H9 (cell line): ENCODE measurements around the gene SFXN5. TPM values are rescaled to one million over a fixed set of nuclear protein-coding genes. Genes with fewer than 3 reads are reported as not detected.

Experiments
- DNase-seq: peaks from one replicate; pipeline ENCODE4 v3.0.0-alpha.2; 2017
- H2AFZ ChIP-seq: one replicate; pipeline ENCODE4 v1.6.1; 2013; ENCODE audit warnings: mild to moderate bottlenecking, low read length, control low read depth, moderate library complexity
- H2AK5ac ChIP-seq: 2 replicates; pipeline ENCODE4 v1.6.1; 2013; ENCODE audit warnings: low read length, control low read depth, mixed read lengths; ENCODE audit not compliant: insufficient read length
- H2BK120ac ChIP-seq: one replicate; pipeline ENCODE4 v1.6.1; 2013; ENCODE audit warnings: low read depth, mild to moderate bottlenecking, low read length, control low read depth, inconsistent platforms; ENCODE audit not compliant: poor library complexity, severe bottlenecking
- H2BK12ac ChIP-seq: 2 replicates; pipeline ENCODE4 v1.6.1; 2013; ENCODE audit warnings: low read length, control low read depth, mixed read lengths, low read depth; ENCODE audit not compliant: insufficient read length
- H2BK15ac ChIP-seq: 2 replicates; pipeline ENCODE4 v1.6.1; 2013; ENCODE audit warnings: low read depth, low read length, control low read depth
- H2BK20ac ChIP-seq: one replicate; pipeline ENCODE4 v1.6.1; 2013; ENCODE audit warnings: low read depth, mild to moderate bottlenecking, low read length, control low read depth, inconsistent platforms; ENCODE audit not compliant: poor library complexity, severe bottlenecking
- H2BK5ac ChIP-seq: 2 replicates; pipeline ENCODE4 v1.6.1; 2013; ENCODE audit warnings: low read length, control low read depth, mixed read lengths; ENCODE audit not compliant: insufficient read length
- H3K14ac ChIP-seq: 2 replicates; pipeline ENCODE4 v1.6.1; 2013; ENCODE audit warnings: low read length, control low read depth; ENCODE audit not compliant: insufficient read depth
- H3K18ac ChIP-seq: 2 replicates; pipeline ENCODE4 v1.6.1; 2013; ENCODE audit warnings: low read depth, mild to moderate bottlenecking, mixed read lengths, low read length, control low read depth; ENCODE audit not compliant: insufficient read length
- H3K23ac ChIP-seq: 2 replicates; pipeline ENCODE4 v1.6.1; 2013; ENCODE audit warnings: low read length, control low read depth, mixed read lengths, low read depth; ENCODE audit not compliant: insufficient read length
- H3K23me2 ChIP-seq: 2 replicates; pipeline ENCODE4 v1.6.1; 2013; ENCODE audit warnings: low read depth, mild to moderate bottlenecking, mixed read lengths, low read length, control low read depth; ENCODE audit not compliant: insufficient read length, poor library complexity, severe bottlenecking
- H3K27ac ChIP-seq: 2 replicates; pipeline ENCODE4 v1.5.1; 2013; ENCODE audit warnings: low read length, control low read depth, mixed read lengths, low read depth; ENCODE audit not compliant: insufficient read length
- H3K27me3 ChIP-seq: 2 replicates; pipeline ENCODE4 v1.6.1; 2013; ENCODE audit warnings: low read length, control low read depth, inconsistent platforms; ENCODE audit not compliant: insufficient read depth
- H3K4ac ChIP-seq: 2 replicates; pipeline ENCODE4 v1.6.1; 2013; ENCODE audit warnings: low read depth, mild to moderate bottlenecking, control low read depth, inconsistent platforms, low read length, moderate library complexity
- H3K4me1 ChIP-seq: 2 replicates; pipeline ENCODE4 v1.6.1; 2013; ENCODE audit warnings: low read length, control low read depth, inconsistent platforms; ENCODE audit not compliant: insufficient read depth
- H3K4me2 ChIP-seq: 2 replicates; pipeline ENCODE4 v1.6.1; 2013; ENCODE audit warnings: low read length, control low read depth, mixed read lengths; ENCODE audit not compliant: insufficient read length, insufficient read depth
- H3K56ac ChIP-seq: 2 replicates; pipeline ENCODE4 v1.6.1; 2013; ENCODE audit warnings: low read depth, mild to moderate bottlenecking, mixed read lengths, low read length, control low read depth; ENCODE audit not compliant: insufficient read length
- H3K79me1 ChIP-seq: 2 replicates; pipeline ENCODE4 v1.6.1; 2013; ENCODE audit warnings: low read depth, mild to moderate bottlenecking, moderate library complexity, low read length, control low read depth, inconsistent platforms; ENCODE audit not compliant: insufficient read depth, poor library complexity, severe bottlenecking
- H3K79me2 ChIP-seq: 2 replicates; pipeline ENCODE4 v1.6.1; 2013; ENCODE audit warnings: low read length, control low read depth, inconsistent platforms; ENCODE audit not compliant: insufficient read depth
- H3K9ac ChIP-seq: 2 replicates; pipeline ENCODE4 v1.6.1; 2013; ENCODE audit warnings: low read length, control low read depth, mixed read lengths; ENCODE audit not compliant: insufficient read length; ENCODE audit errors: extremely low read depth
- H3K9me3 ChIP-seq: one replicate; pipeline ENCODE4 v1.6.1; 2013; ENCODE audit warnings: low read depth, low read length, inconsistent platforms; ENCODE audit not compliant: control insufficient read depth
- H3T11ph ChIP-seq: one replicate; pipeline ENCODE4 v1.6.1; 2013; ENCODE audit warnings: mild to moderate bottlenecking, low read length, control low read depth, inconsistent platforms
- H4K20me1 ChIP-seq: one replicate; pipeline ENCODE4 v1.6.1; 2013; ENCODE audit not compliant: control insufficient read depth, insufficient read length, insufficient read depth
- H4K5ac ChIP-seq: 2 replicates; pipeline ENCODE4 v1.6.1; 2013; ENCODE audit warnings: low read depth, mild to moderate bottlenecking, mixed read lengths, low read length, control low read depth; ENCODE audit not compliant: insufficient read length
- H4K8ac ChIP-seq: replicated peaks from 2 replicates; pipeline ENCODE4 v1.6.1; 2013; ENCODE audit warnings: low read length, control low read depth, mixed read lengths, low read depth; ENCODE audit not compliant: insufficient read length
- H4K91ac ChIP-seq: 2 replicates; pipeline ENCODE4 v1.6.1; 2013; ENCODE audit warnings: low read depth, mild to moderate bottlenecking, moderate library complexity, mixed read lengths, low read length, control low read depth; ENCODE audit not compliant: insufficient read length
- H3K27ac Mint-ChIP-seq, 3 experiments: 2 replicates in 2 of 3; 3 replicates in 1 of 3; pipeline ENCODE4 v1.8.0; 2020 to 2021; ENCODE audit warnings: mixed read lengths in 3 of 3, mild to moderate bottlenecking in 1 of 3, moderate library complexity in 1 of 3
- H3K27me3 Mint-ChIP-seq: 2 replicates; pipeline ENCODE4 v1.8.0; 2021; ENCODE audit warnings: low read depth, mild to moderate bottlenecking, moderate library complexity, mixed read lengths
- H3K36me3 Mint-ChIP-seq, 3 experiments: 2 replicates in 2 of 3; 3 replicates in 1 of 3; pipeline ENCODE4 v1.8.0; 2020 to 2021; ENCODE audit warnings: low read depth in 3 of 3, mixed read lengths in 3 of 3; ENCODE audit not compliant: insufficient read depth in 1 of 3
- H3K4me1 Mint-ChIP-seq, 2 experiments: 2 replicates each; pipeline ENCODE4 v1.8.0; 2020; ENCODE audit warnings: mixed read lengths in 2 of 2
- H3K4me3 Mint-ChIP-seq, 2 experiments: 2 replicates in 1 of 2; 3 replicates in 1 of 2; pipeline ENCODE4 v1.8.0; 2020 to 2021; ENCODE audit warnings: mild to moderate bottlenecking in 2 of 2, mixed read lengths in 2 of 2, moderate library complexity in 1 of 2
- H3K9me3 Mint-ChIP-seq, 2 experiments: 2 replicates in 1 of 2; 3 replicates in 1 of 2; pipeline ENCODE4 v1.8.0; 2020; ENCODE audit warnings: mild to moderate bottlenecking in 2 of 2, mixed read lengths in 2 of 2, moderate library complexity in 1 of 2
- WGBS: extraction: QIAGEN DNeasy Blood & Tissue Kit; methylation state at CpG from one replicate; pipeline ENCODE4 v1.1.7; 2013; ENCODE audit warnings: missing lambda C conversion rate, low lambda C conversion rate, mixed read lengths; ENCODE audit not compliant: insufficient read length; ENCODE audit errors: extremely low coverage; 5-methylcytosine and 5-hydroxymethylcytosine counted together
- total RNA-seq: library from RNA; stranded (reverse); gene quantifications from 2 replicates; pipeline ENCODE4 v1.2.1, GENCODE V29; 2021
- TF ChIP-seq, protein P1 (sequence below): fragments of 200-600 bp; sonication (generic); conservative IDR thresholded peaks from 3 replicates; pipeline ENCODE4 v1.8.0; 2021; ENCODE audit warnings: antibody characterized with exemption, mild to moderate bottlenecking

Gene SFXN5
- total RNA-seq, 1 experiment from 2014 or later, result 30.9 TPM

DNA sequence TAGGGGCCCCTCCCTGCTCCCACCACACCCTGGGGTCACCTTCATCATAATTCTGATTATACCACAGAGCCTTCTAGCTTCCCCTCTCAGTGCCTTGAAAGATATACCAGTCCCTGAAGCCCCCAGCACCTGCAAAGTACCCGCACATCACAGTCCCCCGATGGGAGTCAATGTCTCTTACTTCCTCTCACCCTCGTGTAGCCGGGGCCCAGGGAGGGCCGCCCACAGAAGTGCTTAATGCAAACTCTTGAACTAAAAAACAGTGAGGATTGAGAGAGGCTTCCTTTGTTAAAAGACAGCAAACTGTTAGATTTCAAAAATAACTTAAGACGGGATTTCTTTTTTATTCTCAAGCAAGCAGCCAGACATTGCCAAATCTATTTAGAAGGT lies 76.5 kb downstream of the SFXN5 start:
- H3K4me1 ChIP-seq, result no peaks in the 10 kb centered on the region
- DNase-seq, result no peak
- no peak overlapping the region for H4K5ac ChIP-seq
- no peak overlapping the region for H3K4ac ChIP-seq
- no peak overlapping the region for H3K18ac ChIP-seq
- H3K23ac ChIP-seq, result no peak overlapping the region
- H2AK5ac ChIP-seq, result no peak overlapping the region
- no peak overlapping the region for H2BK120ac ChIP-seq
- H3K56ac ChIP-seq, result no peak overlapping the region
- H3K27me3 ChIP-seq, result no peaks in the 10 kb centered on the region
- H2BK15ac ChIP-seq, result no peak overlapping the region
- no peak overlapping the region for H3K9ac ChIP-seq
- no peaks in the 10 kb centered on the region for H3K9me3 ChIP-seq
- H3K14ac ChIP-seq, result no peak overlapping the region
- H3K79me1 ChIP-seq, result no peaks in the 10 kb centered on the region
- no peak overlapping the region for H4K8ac ChIP-seq
- TF ChIP-seq, protein P1, sequence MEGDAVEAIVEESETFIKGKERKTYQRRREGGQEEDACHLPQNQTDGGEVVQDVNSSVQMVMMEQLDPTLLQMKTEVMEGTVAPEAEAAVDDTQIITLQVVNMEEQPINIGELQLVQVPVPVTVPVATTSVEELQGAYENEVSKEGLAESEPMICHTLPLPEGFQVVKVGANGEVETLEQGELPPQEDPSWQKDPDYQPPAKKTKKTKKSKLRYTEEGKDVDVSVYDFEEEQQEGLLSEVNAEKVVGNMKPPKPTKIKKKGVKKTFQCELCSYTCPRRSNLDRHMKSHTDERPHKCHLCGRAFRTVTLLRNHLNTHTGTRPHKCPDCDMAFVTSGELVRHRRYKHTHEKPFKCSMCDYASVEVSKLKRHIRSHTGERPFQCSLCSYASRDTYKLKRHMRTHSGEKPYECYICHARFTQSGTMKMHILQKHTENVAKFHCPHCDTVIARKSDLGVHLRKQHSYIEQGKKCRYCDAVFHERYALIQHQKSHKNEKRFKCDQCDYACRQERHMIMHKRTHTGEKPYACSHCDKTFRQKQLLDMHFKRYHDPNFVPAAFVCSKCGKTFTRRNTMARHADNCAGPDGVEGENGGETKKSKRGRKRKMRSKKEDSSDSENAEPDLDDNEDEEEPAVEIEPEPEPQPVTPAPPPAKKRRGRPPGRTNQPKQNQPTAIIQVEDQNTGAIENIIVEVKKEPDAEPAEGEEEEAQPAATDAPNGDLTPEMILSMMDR, result no peak
- Mint-ChIP-seq H3K27ac (peak overlapping the region in 1 of 3 experiments; percentile 62; a peak in 2 of 7 replicates), H3K4me3 (no peak overlapping the region), H3K4me1 (peaks cover 14 to 22% of the 10 kb centered on the region in 2 experiments; a peak in 3 of 4 replicates), H3K36me3 (peaks cover 0 to 6% (median 0%) of the 10 kb centered on the region in 3 experiments; a peak in 1 of 7 replicates), H3K27me3 (no peaks in the 10 kb centered on the region; the same call in 1 of the 2 replicates), H3K9me3 (no peaks in the 10 kb centered on the region)
- no peak overlapping the region for H3K4me2 ChIP-seq
- H4K91ac ChIP-seq, result no peak overlapping the region
- WGBS, result no CpG with 5 or more reads among the region's 6 CpGs
- H3K23me2 ChIP-seq, result no peaks in the 10 kb centered on the region
- H3T11ph ChIP-seq, result no peak overlapping the region
- no peaks in the 10 kb centered on the region for H3K79me2 ChIP-seq
- no peak overlapping the region for H2BK12ac ChIP-seq
- no peak overlapping the region for H2BK5ac ChIP-seq
- H2BK20ac ChIP-seq, result no peak overlapping the region
- H2AFZ ChIP-seq, result no peak overlapping the region
- no peaks in the 10 kb centered on the region for H4K20me1 ChIP-seq
- no peak overlapping the region for H3K27ac ChIP-seq
